Globus pallidus (tissue), 1 donor: ENCODE measurements around the gene SLC2A2.
A peak's percentile ranks its signal among the peaks of the same experiment; 100 is the strongest.
"Not testable (repeated sequence)": the region's sequence is repeated elsewhere in the genome, so short reads cannot be mapped to it uniquely, and the experiment has no call there.

Source experiments
- DNase-seq: peaks from one replicate; pipeline ENCODE4 v3.0.0-alpha.2; 2015; ENCODE audit warnings: low spot score

Gene SLC2A2

DNA sequence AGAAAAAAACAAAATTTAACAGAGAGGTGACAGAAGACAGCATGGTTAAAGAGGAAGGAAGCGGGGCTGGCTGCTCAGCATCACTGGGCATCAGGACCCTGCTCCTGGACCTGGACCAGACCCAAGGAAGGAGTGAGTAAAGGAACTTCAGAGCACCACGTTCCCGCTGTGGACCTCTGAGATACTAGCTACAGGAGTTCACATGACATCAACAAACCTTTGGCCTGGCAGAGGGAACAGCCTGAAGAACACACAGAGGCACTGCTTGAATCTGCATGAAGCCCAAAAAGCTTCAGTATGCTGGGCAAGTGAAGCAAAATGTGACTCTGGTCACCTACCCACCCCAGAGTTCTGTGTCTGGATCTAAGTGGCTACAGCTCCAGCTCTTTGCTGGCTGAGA lies 38.1 kb downstream of the SLC2A2 start:
- no peak for DNase-seq

- DNase-seq: no peak
Measured at GRCh38 chr3:170985304-170985703, 41.2 kb downstream of the SLC2A2 start.

DNA sequence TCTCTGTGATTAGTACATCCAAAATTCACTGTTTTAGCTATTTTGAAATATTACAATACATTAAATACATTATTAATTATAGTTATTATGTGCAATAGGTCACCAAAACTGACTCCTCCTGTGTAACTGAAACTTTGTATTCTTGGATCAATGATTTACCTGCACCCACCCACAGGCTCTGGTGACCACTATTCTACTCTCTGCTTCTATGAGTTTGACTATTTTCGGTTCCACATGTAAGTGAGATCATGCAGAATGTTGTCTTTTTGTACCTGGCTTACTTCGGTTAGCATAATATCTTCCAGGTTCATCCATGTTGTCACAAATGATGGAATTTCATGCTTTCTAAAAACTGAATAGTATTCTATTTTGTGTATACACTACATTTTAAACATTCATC lies 43.8 kb downstream of the SLC2A2 start:
- DNase-seq: no peak

GRCh38 chr3:170980399-170980798 lies 46.1 kb downstream of the SLC2A2 start:
- DNase-seq: no peak

DNA sequence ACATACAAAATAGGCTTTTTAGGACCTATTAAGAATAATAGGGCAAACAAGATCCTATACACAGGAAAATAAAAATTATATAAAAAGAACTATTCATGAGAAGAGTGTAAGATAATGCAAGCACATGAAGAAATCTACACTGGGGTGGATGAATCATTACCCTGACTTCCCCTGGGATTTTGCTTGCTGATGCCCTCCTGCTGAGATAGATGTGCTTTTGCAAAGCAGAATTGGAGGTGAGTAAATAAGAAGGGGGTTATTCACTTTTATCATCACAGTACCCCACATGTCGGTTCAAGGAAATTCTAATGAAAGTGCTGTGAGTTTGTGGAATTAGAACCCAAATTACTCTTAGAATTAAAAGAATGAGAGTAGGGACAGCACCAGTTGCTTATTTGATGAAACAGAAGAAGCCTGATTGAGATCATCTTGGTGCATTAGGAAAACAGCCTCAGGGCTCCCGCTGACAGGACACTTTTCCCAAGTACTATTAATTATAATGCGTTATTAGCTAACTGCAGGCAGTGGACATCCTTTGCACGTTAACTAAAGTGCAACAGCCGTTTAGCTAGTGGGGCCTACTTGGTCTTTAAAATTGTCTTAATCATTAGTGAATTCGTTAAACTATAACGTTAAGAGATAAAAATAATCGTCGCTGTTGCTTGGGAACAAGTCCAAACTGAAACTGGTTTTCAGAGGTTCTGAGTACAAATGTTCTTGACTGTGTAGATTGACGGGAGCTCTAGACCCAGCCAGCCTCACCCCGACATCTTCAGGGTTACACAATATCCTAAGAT lies 48.4 kb downstream of the SLC2A2 start:
- no peak for DNase-seq

GRCh38 chr3:170976190-170976519 lies 50.4 kb downstream of the SLC2A2 start:
- no peak for DNase-seq

GRCh38 chr3:170975283-170976189 lies 51.0 kb downstream of the SLC2A2 start:
- DNase-seq: no peak

DNA sequence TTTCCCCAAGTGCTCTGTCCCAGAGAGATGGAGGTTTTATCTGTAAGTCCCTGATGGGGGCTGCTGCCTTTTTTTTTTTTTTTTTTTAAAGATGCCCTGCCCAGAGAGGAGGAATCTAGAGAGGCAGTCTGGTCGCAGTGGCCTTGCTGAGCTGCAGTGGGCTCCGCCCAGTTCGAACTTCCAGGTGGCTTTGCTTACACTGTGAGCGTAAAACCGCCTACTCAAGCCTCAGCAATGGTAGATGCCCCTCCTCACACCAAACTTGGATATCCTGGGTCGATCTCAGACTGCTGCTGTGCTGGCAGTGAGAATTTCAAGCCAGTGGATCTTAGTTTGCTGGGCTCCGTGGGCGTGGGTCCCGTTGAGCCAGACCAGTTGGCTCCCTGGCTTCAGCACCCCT lies 51.6 kb downstream of the SLC2A2 start:
- DNase-seq: no peak

DNA sequence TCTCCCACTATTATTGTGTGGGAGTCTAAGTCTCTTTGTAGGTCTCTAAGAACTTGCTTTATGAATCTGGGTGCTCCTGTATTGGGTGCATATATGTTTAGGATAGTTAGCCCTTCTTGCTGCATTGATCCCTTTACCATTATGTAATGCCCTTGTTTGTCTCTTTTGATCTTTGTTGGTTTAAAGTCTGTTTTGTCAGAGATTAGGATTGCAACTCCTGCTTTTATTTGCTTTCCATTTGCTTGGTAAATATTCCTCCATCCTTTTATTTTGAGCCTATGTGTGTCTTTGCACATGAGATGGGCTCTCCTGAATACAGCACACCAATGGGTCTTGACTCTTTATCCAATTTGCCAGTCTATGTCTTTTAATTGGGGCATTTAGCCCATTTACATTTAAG lies 53.6 kb downstream of the SLC2A2 start:
- not testable (repeated sequence) for DNase-seq

GRCh38 chr3:170967126-170967525 lies 59.4 kb downstream of the SLC2A2 start:
- DNase-seq: no peak

DNA sequence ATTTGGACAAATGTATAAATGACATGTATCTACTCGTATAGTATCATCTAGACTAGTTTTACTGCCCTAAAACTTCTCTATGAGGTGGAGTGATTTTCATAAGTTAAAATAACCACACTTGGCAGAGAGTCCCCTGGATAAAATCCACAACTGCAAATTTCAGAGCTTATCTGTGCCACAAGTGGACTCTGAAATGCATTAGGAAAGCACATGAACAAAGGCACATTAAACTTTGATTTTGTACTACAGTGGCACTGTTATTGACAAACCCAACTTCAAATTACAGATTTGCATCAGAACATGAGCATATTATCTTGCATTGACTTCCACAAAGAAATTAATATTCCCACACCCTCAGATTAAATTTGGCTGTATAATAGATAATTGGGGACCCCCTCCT lies 60.0 kb downstream of the SLC2A2 start:
- DNase-seq: no peak

GRCh38 chr3:170962411-170962810 lies 64.1 kb downstream of the SLC2A2 start:
- DNase-seq: no peak

DNA sequence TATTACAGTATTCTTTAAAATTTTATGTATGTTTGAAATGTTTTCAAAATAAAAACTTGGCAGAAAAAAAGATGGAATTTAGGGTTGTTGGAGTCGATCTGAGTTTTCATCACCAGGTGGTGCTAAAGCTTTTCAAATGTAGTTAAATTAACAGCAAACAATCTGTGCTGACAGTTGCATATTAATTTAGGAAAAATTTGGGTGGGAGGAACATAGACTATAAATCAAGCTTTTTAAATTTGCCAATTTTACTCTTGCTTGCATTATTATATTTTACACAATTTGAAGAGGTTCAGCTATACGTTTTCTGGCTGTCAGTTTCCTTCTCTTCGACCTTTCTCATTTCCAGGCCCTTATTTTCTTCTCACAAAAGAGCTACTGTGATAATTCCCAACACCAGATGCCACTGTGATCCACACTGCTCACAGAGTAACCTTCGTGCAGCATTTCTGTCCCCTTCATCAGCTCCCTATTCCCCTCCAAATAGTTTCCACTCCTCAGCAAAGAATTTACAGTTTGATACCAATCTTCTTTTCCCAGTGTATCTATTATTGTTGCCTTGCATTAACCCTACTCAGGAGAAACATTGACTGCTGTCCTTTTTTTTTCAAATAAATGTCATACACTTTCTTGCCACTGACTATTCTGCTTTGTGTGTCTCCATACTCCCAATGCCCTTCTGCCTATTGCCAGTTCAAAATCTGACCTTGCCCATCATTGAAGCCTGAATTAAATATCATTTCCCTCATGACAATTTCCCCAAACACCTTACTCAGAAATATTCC lies 64.7 kb downstream of the SLC2A2 start:
- DNase-seq: peak; percentile 91

DNA sequence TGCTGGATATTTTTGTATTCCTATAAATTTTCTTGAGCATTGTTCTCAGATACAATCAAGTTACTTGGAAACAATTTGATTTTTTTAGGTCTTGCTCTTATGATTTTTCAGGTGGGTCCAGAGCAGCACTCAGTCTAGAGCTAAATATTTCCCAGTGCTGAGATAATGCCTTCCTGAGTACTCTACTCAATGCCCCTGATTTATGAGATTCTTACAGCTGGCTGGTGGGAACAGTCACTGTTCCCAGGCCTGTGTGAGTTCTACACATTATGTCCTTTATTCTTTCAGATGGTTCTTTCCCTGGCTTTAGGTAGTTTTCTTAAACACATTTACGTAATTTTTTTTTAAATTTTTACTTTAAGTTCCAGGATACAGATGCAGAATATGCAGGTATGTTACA lies 67.1 kb downstream of the SLC2A2 start:
- DNase-seq: no peak

GRCh38 chr3:170956647-170957046 lies 69.9 kb downstream of the SLC2A2 start:
- DNase-seq: no peak

DNA sequence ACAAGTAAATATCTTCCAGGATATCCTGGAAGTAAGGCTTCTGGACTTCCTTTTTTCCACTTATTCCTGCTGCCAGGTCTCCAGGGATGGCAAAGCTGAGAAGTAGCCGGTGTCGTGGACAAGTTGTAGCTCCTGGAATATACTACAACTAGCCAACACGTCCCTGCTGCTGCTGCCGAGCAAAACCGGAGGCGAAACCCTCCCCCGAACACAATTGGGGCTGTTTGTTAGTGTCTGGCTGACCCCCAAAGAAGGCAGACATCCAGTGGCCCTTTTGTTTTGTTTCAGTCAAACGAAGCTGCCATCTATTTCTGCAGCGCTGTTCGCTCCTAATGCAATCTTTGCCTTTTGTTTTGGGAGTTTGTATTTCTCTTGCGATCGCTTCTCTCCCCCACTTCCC lies 72.8 kb downstream of the SLC2A2 start:
- peak; percentile 85 for DNase-seq

GRCh38 chr3:170953229-170953628 lies 73.3 kb downstream of the SLC2A2 start:
- DNase-seq: peak; percentile 50

- DNase-seq: no peak
Measured at GRCh38 chr3:170949211-170949610, 77.3 kb downstream of the SLC2A2 start.

DNA sequence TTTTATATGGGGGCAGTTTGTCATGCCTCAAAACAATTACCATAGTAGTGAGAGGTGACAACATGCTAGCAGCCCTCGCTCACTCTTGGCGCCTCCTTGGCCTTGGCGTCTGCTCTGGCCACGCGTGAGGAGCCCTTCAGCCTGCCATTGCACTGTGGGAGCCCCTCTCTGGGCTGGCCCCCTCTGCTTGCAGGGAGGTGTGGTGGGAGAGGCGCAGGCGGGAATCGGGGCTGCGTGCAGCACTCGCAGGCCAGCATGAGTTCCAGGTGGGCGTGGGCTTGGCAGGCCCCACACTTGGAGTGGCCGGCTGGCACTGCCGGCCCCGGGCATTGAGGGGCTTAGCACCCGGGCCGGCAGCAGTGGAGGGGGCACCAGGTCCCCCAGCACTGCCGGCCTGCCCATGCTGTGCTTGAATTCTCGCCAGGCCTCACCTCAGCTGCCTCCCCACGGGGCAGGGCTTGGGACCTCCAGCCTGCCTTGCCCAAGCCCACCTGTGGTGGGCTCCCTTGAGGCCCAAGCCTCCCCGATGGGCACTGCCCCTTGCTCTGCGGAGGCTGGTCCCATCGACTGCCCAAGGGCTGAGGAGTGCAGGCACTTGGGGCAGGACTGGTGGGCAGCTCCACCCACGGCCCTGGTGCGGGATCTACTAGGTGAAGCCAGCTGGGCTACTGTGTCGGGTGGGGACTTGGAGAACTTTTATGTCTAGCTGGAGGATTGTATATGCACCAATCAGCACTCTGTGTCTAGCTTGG lies 79.3 kb downstream of the SLC2A2 start:
- DNase-seq: no peak
